Hepatocyte (in vitro differentiated cells): ENCODE results near the gene MBP. TPM values are rescaled to one million over a fixed set of nuclear protein-coding genes. Genes with fewer than 3 reads are reported as not detected.

Experiments used
- DNase-seq: peaks from one replicate; pipeline ENCODE4 v3.0.0-alpha.2; 2016; ENCODE audit warnings: low spot score
- H2AFZ ChIP-seq: fragments of 200-600 bp; sonication (generic); 2 replicates; pipeline ENCODE4 v1.6.0; 2016; ENCODE audit warnings: antibody characterized with exemption, mild to moderate bottlenecking
- H3K27ac ChIP-seq: fragments of 200-600 bp; sonication (generic); 2 replicates; pipeline ENCODE4 v1.5.1; 2016; ENCODE audit warnings: mild to moderate bottlenecking
- H3K27me3 ChIP-seq: fragments of 200-600 bp; sonication (generic); 2 replicates; pipeline ENCODE4 v1.6.1; 2016
- H3K36me3 ChIP-seq: fragments of 200-600 bp; sonication (generic); replicated peaks from 2 replicates; pipeline ENCODE4 v1.5.1; 2016; ENCODE audit warnings: low read depth; ENCODE audit not compliant: insufficient read depth
- H3K4me1 ChIP-seq: fragments of 200-600 bp; sonication (generic); 2 replicates; pipeline ENCODE4 v1.5.1; 2016; ENCODE audit warnings: mild to moderate bottlenecking, moderate library complexity; ENCODE audit not compliant: insufficient read depth
- H3K4me2 ChIP-seq: fragments of 200-600 bp; sonication (generic); 2 replicates; pipeline ENCODE4 v1.6.0; 2016
- H3K4me3 ChIP-seq: fragments of 200-600 bp; sonication (generic); 2 replicates; pipeline ENCODE4 v1.5.1; 2016; ENCODE audit warnings: mild to moderate bottlenecking
- H3K79me2 ChIP-seq: fragments of 200-600 bp; sonication (generic); 2 replicates; pipeline ENCODE4 v1.6.0; 2017; ENCODE audit warnings: mild to moderate bottlenecking
- H3K9me2 ChIP-seq: fragments of 200-600 bp; sonication (generic); replicated peaks from 2 replicates; pipeline ENCODE4 v1.6.0; 2017; ENCODE audit warnings: mild to moderate bottlenecking; ENCODE audit not compliant: insufficient read depth
- H3K9me3 ChIP-seq: fragments of 200-600 bp; sonication (generic); 2 replicates; pipeline ENCODE4 v1.5.1; 2016; ENCODE audit warnings: low read depth, mild to moderate bottlenecking
- H4K20me1 ChIP-seq: fragments of 200-600 bp; sonication (generic); 2 replicates; pipeline ENCODE4 v1.6.0; 2016; ENCODE audit warnings: mild to moderate bottlenecking; ENCODE audit not compliant: insufficient read depth, poor library complexity, severe bottlenecking
- EZH2 ChIP-seq: fragments of 200-600 bp; sonication (generic); IDR thresholded peaks from 2 replicates; pipeline ENCODE4 v1.6.1; 2016; ENCODE audit warnings: antibody characterized with exemption, mild to moderate bottlenecking, borderline replicate concordance
- EZH2phosphoT487 ChIP-seq: fragments of 200-600 bp; sonication (generic); IDR thresholded peaks from one replicate; pipeline ENCODE4 v1.6.1; 2018; ENCODE audit warnings: antibody characterized with exemption, mild to moderate bottlenecking, low read depth, moderate library complexity; ENCODE audit not compliant: unreplicated experiment, severe bottlenecking
- WGBS: methylation state at CpG from one replicate; pipeline ENCODE4 v1.1.6; 2016; ENCODE audit warnings: low lambda C conversion rate; ENCODE audit errors: missing lambda C conversion rate; 5-methylcytosine and 5-hydroxymethylcytosine counted together
- polyA plus RNA-seq: library from polyadenylated mRNA; unstranded; fragments of >200 nt; fragmentation: Nextera tagmentation; extraction: Ambion mirVana; gene quantifications from 2 replicates; pipeline ENCODE4 v1.2.1, GENCODE V29; 2016
- total RNA-seq: library from RNA; depleted of rRNA; stranded (reverse); fragments of >200 nt; gene quantifications from 2 replicates; pipeline ENCODE4 v1.2.3, GENCODE V29; 2014
- TF ChIP-seq, protein P1 (sequence below): fragments of 200-600 bp; sonication (generic); IDR thresholded peaks from 2 replicates; pipeline ENCODE4 v1.5.1; 2016; ENCODE audit warnings: antibody characterized with exemption, mild to moderate bottlenecking; ENCODE audit not compliant: poor library complexity

Gene MBP
- total and polyA plus RNA-seq, 2 experiments from 2014 or later, result 21.6 to 22.1 TPM

DNA sequence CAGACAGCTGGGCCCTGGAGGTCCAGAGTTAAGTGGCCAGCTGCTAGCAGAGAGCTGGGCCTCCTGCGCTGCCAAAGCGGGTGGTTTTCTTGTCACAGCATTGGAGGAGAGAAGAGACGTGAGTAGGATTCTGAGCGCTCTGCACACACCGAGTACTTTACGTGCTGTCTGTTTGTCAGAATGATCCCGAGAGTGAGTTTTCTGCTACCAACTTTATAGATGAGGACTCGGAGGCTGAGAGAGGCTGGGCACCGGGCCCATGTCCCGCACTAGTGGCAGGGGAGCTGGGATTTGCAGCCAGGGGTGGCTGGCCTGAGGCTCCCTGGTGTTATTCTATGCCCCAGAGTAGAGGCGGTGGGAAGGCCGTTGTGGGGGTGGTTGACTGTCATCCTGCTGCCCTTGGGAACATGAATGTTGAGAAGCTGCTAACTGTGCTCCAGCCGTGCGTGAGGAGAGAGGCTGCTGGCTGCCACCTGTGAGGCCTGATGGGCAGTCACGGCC is 36.3 kb upstream of the MBP start:
- no peaks in the 10 kb centered on the region for H4K20me1 ChIP-seq
- no peaks in the 10 kb centered on the region for H3K9me3 ChIP-seq
- H3K79me2 ChIP-seq, result no peaks in the 10 kb centered on the region
- peaks cover 2% of the 10 kb centered on the region for H3K4me1 ChIP-seq
- TF ChIP-seq, protein P1, sequence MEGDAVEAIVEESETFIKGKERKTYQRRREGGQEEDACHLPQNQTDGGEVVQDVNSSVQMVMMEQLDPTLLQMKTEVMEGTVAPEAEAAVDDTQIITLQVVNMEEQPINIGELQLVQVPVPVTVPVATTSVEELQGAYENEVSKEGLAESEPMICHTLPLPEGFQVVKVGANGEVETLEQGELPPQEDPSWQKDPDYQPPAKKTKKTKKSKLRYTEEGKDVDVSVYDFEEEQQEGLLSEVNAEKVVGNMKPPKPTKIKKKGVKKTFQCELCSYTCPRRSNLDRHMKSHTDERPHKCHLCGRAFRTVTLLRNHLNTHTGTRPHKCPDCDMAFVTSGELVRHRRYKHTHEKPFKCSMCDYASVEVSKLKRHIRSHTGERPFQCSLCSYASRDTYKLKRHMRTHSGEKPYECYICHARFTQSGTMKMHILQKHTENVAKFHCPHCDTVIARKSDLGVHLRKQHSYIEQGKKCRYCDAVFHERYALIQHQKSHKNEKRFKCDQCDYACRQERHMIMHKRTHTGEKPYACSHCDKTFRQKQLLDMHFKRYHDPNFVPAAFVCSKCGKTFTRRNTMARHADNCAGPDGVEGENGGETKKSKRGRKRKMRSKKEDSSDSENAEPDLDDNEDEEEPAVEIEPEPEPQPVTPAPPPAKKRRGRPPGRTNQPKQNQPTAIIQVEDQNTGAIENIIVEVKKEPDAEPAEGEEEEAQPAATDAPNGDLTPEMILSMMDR, result no peak
- TF ChIP-seq EZH2phosphoT487 (no peak), EZH2 (no peak)
- H3K36me3 ChIP-seq, result no peaks in the 10 kb centered on the region
- no peak overlapping the region for H3K27ac ChIP-seq
- no peak overlapping the region for H3K4me2 ChIP-seq
- DNase-seq, result no peak
- H3K4me3 ChIP-seq, result no peak overlapping the region
- 90% methylated on average over 15 of the region's 15 CpGs for WGBS
- H2AFZ ChIP-seq, result no peak overlapping the region
- no peaks in the 10 kb centered on the region for H3K9me2 ChIP-seq
- H3K27me3 ChIP-seq, result no peaks in the 10 kb centered on the region

DNA sequence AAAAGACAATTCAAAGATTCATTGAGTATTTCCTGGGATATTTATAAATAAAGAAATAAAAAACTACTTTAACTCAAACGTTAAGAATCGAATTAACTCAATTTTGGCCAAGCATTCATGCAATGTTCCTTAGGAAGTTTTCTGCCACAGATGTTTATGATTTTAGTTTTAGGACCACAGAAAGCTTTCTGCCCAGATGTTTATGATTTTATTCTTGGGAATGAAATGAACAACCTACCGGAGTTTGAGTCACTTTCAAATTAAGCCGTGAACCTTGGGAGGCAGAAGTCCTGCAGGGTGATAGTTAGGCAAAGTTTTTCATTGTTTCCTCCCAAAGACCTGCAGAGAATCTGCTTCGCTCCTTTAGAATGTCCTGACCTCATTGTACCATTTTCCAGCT is 34.7 kb upstream of the MBP start:
- Histone ChIP-seq H3K4me3 (no peak overlapping the region), H3K4me1 (peaks cover 2% of the 10 kb centered on the region), H3K4me2 (no peak overlapping the region), H3K36me3 (no peaks in the 10 kb centered on the region), H4K20me1 (no peaks in the 10 kb centered on the region), H3K79me2 (no peaks in the 10 kb centered on the region), H3K9me3 (no peaks in the 10 kb centered on the region), H3K27me3 (no peaks in the 10 kb centered on the region), H2AFZ (no peak overlapping the region), H3K27ac (no peak overlapping the region), H3K9me2 (no peaks in the 10 kb centered on the region)
- WGBS, result 52% methylated on average over 5 of the region's 5 CpGs
- TF ChIP-seq EZH2 (no peak), EZH2phosphoT487 (no peak)
- TF ChIP-seq, protein P1, result no peak
- no peak for DNase-seq

DNA sequence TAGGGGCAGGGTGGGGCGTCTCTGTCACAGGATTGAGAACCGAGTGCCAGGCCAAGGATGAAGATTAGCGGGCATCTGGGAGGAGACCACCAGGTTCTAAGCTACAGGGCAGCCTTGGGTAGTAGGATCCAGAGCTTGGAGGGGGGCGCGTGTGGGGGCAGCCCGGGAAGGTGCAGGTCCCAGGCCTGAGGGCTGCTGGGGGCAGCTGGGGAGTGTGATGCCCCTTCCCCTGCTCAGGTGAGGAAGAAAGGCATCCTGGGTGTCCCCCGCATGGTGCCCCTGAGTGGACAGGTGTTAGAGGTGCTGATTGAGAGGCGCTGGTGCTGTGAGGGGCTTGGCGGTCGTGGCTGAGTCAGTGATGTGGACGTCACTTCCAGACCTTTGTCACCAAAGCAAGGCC is 33.9 kb upstream of the MBP start:
- no peak overlapping the region for H2AFZ ChIP-seq
- H3K4me2 ChIP-seq, result no peak overlapping the region
- no peaks in the 10 kb centered on the region for H3K79me2 ChIP-seq
- 93% methylated on average over 11 of the region's 11 CpGs for WGBS
- no peak for DNase-seq
- H3K9me2 ChIP-seq, result no peaks in the 10 kb centered on the region
- no peaks in the 10 kb centered on the region for H3K9me3 ChIP-seq
- H3K4me1 ChIP-seq, result peaks cover 4% of the 10 kb centered on the region
- H4K20me1 ChIP-seq, result no peaks in the 10 kb centered on the region
- TF ChIP-seq EZH2phosphoT487, result no peak
- no peak overlapping the region for H3K27ac ChIP-seq
- no peaks in the 10 kb centered on the region for H3K36me3 ChIP-seq
- H3K4me3 ChIP-seq, result no peak overlapping the region
- no peaks in the 10 kb centered on the region for H3K27me3 ChIP-seq

DNA sequence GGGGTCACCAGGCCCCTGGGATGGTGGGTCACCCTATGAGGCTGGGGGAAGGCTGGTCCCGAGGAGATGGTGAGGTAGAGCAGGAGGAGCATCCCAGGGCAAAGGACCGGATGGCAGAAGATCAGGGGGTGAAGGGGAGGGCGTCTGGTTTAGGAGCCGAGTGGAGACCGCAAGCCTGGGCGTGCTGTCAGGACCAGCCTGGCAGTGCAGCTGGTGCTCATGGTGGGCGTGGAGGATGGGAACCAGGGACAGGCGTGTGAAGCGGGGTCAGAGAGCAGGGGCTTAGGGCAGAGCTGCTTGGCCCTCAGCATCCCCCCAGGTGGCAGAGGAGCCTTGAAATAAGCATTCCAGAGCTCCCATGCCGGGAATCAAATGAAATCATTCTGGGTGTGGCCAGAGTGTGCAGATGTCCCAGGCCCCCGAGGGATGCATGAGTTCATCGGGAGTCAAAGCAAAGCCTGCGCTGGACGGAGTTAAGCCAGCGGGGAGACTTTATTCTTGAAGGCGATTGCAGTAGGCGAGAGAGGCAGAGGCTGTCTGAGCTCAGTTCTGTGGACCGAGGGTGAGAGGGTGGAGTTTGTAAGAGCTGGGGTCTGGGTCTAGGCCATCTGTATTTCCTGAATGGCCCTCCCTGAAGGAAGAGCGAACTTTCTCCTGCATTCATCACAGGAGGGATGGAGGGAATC is 33.1 kb upstream of the MBP start:
- Histone ChIP-seq H3K9me2 (no peaks in the 10 kb centered on the region), H2AFZ (no peak overlapping the region), H3K4me3 (no peak overlapping the region), H3K79me2 (no peaks in the 10 kb centered on the region), H3K4me2 (no peak overlapping the region), H3K27ac (no peak overlapping the region), H4K20me1 (no peaks in the 10 kb centered on the region), H3K4me1 (peaks cover 4% of the 10 kb centered on the region), H3K36me3 (no peaks in the 10 kb centered on the region), H3K27me3 (no peaks in the 10 kb centered on the region), H3K9me3 (no peaks in the 10 kb centered on the region)
- 80% methylated on average over 19 of the region's 19 CpGs for WGBS
- DNase-seq, result no peak
- TF ChIP-seq EZH2, result no peak
- no peak for TF ChIP-seq EZH2phosphoT487
- TF ChIP-seq, protein P1, result no peak
